H1 (cell line): ENCODE measurements around the gene TBC1D32. TPM values are rescaled to one million over a fixed set of nuclear protein-coding genes. Genes with fewer than 3 reads are reported as not detected.

ENCODE experiments used
- CTCF ChIA-PET: fragments of 300-600 bp; sonication (Branson Sonifier 250); formaldehyde crosslinking; loops from one replicate; lab custom pipeline; 2021; ENCODE audit not compliant: partially characterized antibody; lab: Charles Lee
- POLR2A ChIA-PET: fragments of 300-600 bp; sonication (Branson Sonifier 250); formaldehyde crosslinking; loops from one replicate; lab custom pipeline; 2021; ENCODE audit warnings: inconsistent platforms; ENCODE audit not compliant: partially characterized antibody; lab: Charles Lee
- DNase-seq, 2 experiments: peaks; one replicate each; pipeline versions ENCODE4 v3.0.0 to v3.0.0-alpha.2; 2010 to 2022; ENCODE audit warnings: low spot score in 2 of 2, low read depth in 1 of 2, mixed read lengths in 1 of 2
- FAIRE-seq: peaks from 2 replicates; lab custom pipeline; 2011; peaks lifted over from hg19 to GRCh38; lab: Jason Lieb, UNC
- H2AFZ ChIP-seq: 2 replicates; pipeline ENCODE4 v1.8.1; 2012; ENCODE audit warnings: low read length, inconsistent platforms
- H2AK5ac ChIP-seq: 2 replicates; pipeline ENCODE4 v1.6.1; 2013; ENCODE audit warnings: low read depth, low read length
- H2BK120ac ChIP-seq: replicated peaks from 2 replicates; pipeline ENCODE3; 2013; ENCODE audit warnings: low read depth, low read length, inconsistent platforms
- H2BK12ac ChIP-seq: 2 replicates; pipeline ENCODE4 v1.6.1; 2013; ENCODE audit warnings: low read depth, low read length
- H2BK15ac ChIP-seq: 2 replicates; pipeline ENCODE4 v1.6.1; 2013; ENCODE audit warnings: low read length
- H2BK20ac ChIP-seq: 2 replicates; pipeline ENCODE4 v1.6.1; 2013; ENCODE audit warnings: low read length
- H2BK5ac ChIP-seq: 2 replicates; pipeline ENCODE4 v1.6.1; 2013; ENCODE audit warnings: low read depth, low read length
- H3K14ac ChIP-seq: 2 replicates; pipeline ENCODE4 v1.6.1; 2013; ENCODE audit warnings: inconsistent platforms; ENCODE audit not compliant: insufficient read length
- H3K18ac ChIP-seq: 2 replicates; pipeline ENCODE4 v1.6.1; 2013; ENCODE audit warnings: low read length; ENCODE audit errors: extremely low read depth
- H3K23ac ChIP-seq: 2 replicates; pipeline ENCODE4 v1.6.1; 2013; ENCODE audit warnings: inconsistent platforms; ENCODE audit not compliant: insufficient read length
- H3K23me2 ChIP-seq: 2 replicates; pipeline ENCODE4 v1.6.1; 2013; ENCODE audit warnings: low read depth, low read length
- H3K27ac ChIP-seq: 2 replicates; pipeline ENCODE4 v1.6.1; 2011; ENCODE audit warnings: low read depth, low read length, inconsistent platforms
- H3K27me3 ChIP-seq, 4 experiments: replicated peaks in 1 of 4; 1 replicate in 1 of 4; 2 replicates in 3 of 4; pipeline versions ENCODE4 v1.6.1 to v1.8.1; 2011 to 2013; ENCODE audit warnings: low read length in 3 of 4, mild to moderate bottlenecking in 3 of 4, inconsistent platforms in 2 of 4, mixed read lengths in 2 of 4, moderate library complexity in 1 of 4; ENCODE audit not compliant: control insufficient read depth in 3 of 4, insufficient read depth in 3 of 4; ENCODE audit errors: extremely low read depth in 1 of 4
- H3K36me3 ChIP-seq, 4 experiments: 2 replicates each; pipeline versions ENCODE4 v1.6.1 to v1.8.1; 2011 to 2013; ENCODE audit warnings: mild to moderate bottlenecking in 4 of 4, low read length in 3 of 4, moderate library complexity in 2 of 4, control low read depth in 1 of 4, inconsistent platforms in 1 of 4; ENCODE audit not compliant: insufficient read depth in 4 of 4, control insufficient read depth in 2 of 4
- H3K4ac ChIP-seq: replicated peaks from 2 replicates; pipeline ENCODE3; 2013; ENCODE audit warnings: low read length, low read depth, mixed read lengths, inconsistent platforms; ENCODE audit not compliant: insufficient read length
- H3K4me1 ChIP-seq, 4 experiments: replicated peaks in 1 of 4; 1 replicate in 1 of 4; 2 replicates in 3 of 4; pipeline versions ENCODE4 v1.6.1 to v1.8.1; 2011 to 2013; ENCODE audit warnings: low read length in 3 of 4, inconsistent platforms in 2 of 4, mixed read lengths in 1 of 4; ENCODE audit not compliant: insufficient read depth in 4 of 4, control insufficient read depth in 3 of 4
- H3K4me2 ChIP-seq, 2 experiments: 2 replicates each; pipeline versions ENCODE4 v1.6.1 to v1.8.1; 2011 to 2013; ENCODE audit warnings: low read depth in 2 of 2, low read length in 2 of 2, control low read depth in 1 of 2, inconsistent platforms in 1 of 2, mild to moderate bottlenecking in 1 of 2; ENCODE audit not compliant: insufficient read depth in 1 of 2
- H3K4me3 ChIP-seq, 4 experiments: fragments of 200-600, 300-600 bp in 1 of 4; sonication (generic), shearing (Covaris generic), sonication (Bioruptor Twin) in 1 of 4; 2 replicates each; pipeline versions ENCODE4 v1.5.1 to v1.8.1; 2011 to 2016; ENCODE audit warnings: low read length in 4 of 4, low read depth in 3 of 4, control low read depth in 2 of 4, inconsistent platforms in 2 of 4, mild to moderate bottlenecking in 2 of 4, mixed read lengths in 1 of 4, moderate library complexity in 1 of 4; ENCODE audit not compliant: insufficient read depth in 2 of 4; ENCODE audit errors: extremely low read depth in 1 of 4
- H3K56ac ChIP-seq: replicated peaks from 2 replicates; pipeline ENCODE3; 2013; ENCODE audit warnings: low read depth, mild to moderate bottlenecking, mixed read lengths, low read length, inconsistent platforms; ENCODE audit not compliant: insufficient read length
- H3K79me1 ChIP-seq: 2 replicates; pipeline ENCODE4 v1.6.1; 2013; ENCODE audit warnings: low read depth, low read length, control low read depth
- H3K79me2 ChIP-seq, 2 experiments: 2 replicates each; pipeline versions ENCODE4 v1.6.1 to v1.8.1; 2012 to 2013; ENCODE audit warnings: low read length in 2 of 2, mild to moderate bottlenecking in 2 of 2, inconsistent platforms in 1 of 2; ENCODE audit not compliant: insufficient read depth in 2 of 2, control insufficient read depth in 1 of 2
- H3K9ac ChIP-seq, 4 experiments: replicated peaks in 1 of 4; 1 replicate in 1 of 4; 2 replicates in 3 of 4; pipeline versions ENCODE4 v1.6.1 to v1.8.1; 2011 to 2013; ENCODE audit warnings: low read depth in 3 of 4, low read length in 3 of 4, control low read depth in 2 of 4, mild to moderate bottlenecking in 2 of 4, moderate library complexity in 2 of 4, inconsistent platforms in 1 of 4; ENCODE audit errors: extremely low read depth in 1 of 4
- H3K9me3 ChIP-seq, 2 experiments: 2 replicates each; pipeline versions ENCODE4 v1.6.1 to v1.8.1; 2012 to 2013; ENCODE audit warnings: mild to moderate bottlenecking in 2 of 2, moderate library complexity in 2 of 2, control low read depth in 1 of 2, inconsistent platforms in 1 of 2, low read depth in 1 of 2, low read length in 1 of 2, mixed read lengths in 1 of 2; ENCODE audit not compliant: insufficient read depth in 2 of 2
- H4K20me1 ChIP-seq, 2 experiments: replicated peaks in 1 of 2; 2 replicates each; pipeline versions ENCODE3 to v1.8.1; 2011 to 2013; ENCODE audit warnings: inconsistent platforms in 2 of 2, low read length in 2 of 2, mild to moderate bottlenecking in 1 of 2; ENCODE audit not compliant: insufficient read depth in 2 of 2, control insufficient read depth in 1 of 2
- H4K5ac ChIP-seq: 2 replicates; pipeline ENCODE4 v1.6.1; 2013; ENCODE audit warnings: low read length, low read depth, mixed read lengths, inconsistent platforms; ENCODE audit not compliant: insufficient read length
- H4K8ac ChIP-seq: 2 replicates; pipeline ENCODE4 v1.8.0; 2013; ENCODE audit warnings: mild to moderate bottlenecking, moderate library complexity, low read length, inconsistent platforms; ENCODE audit not compliant: insufficient read depth; ENCODE audit errors: extremely low read depth
- H4K91ac ChIP-seq: replicated peaks from 2 replicates; pipeline ENCODE3; 2013; ENCODE audit warnings: low read length, mixed read lengths, inconsistent platforms; ENCODE audit not compliant: insufficient read length
- RXRA ChIP-seq: IDR thresholded peaks from 2 replicates; pipeline ENCODE4 v1.6.1; 2011; ENCODE audit warnings: low read depth, mild to moderate bottlenecking, low read length, moderate library complexity; ENCODE audit not compliant: insufficient read depth
- SIN3A ChIP-seq, 2 experiments: IDR thresholded peaks in 1 of 2; conservative IDR thresholded peaks in 1 of 2; 2 replicates each; pipeline ENCODE4 v1.6.1; 2011 to 2012; ENCODE audit warnings: low read length in 2 of 2, improper control_type of control experiment in 1 of 2, low read depth in 1 of 2, mild to moderate bottlenecking in 1 of 2
- SUZ12 ChIP-seq: fragments of 200-600 bp; sonication (generic); IDR thresholded peaks from 2 replicates; pipeline ENCODE4 v1.6.1; 2012; ENCODE audit warnings: mild to moderate bottlenecking, inconsistent platforms, low read length, moderate library complexity, mixed read lengths
- WGBS, 2 experiments: shearing (Covaris generic) in 1 of 2; methylation state at CpG; one replicate each; pipeline versions ENCODE4 v1.1.6 to v1.1.7; 2013 to 2015; ENCODE audit warnings: low lambda C conversion rate in 2 of 2, mixed read lengths in 2 of 2, inconsistent platforms in 1 of 2, low coverage in 1 of 2, missing lambda C conversion rate in 1 of 2; ENCODE audit not compliant: insufficient replicate concordance in 2 of 2, insufficient coverage in 1 of 2, insufficient read length in 1 of 2; ENCODE audit errors: extremely low coverage in 1 of 2, missing lambda C conversion rate in 1 of 2; 5-methylcytosine and 5-hydroxymethylcytosine counted together
- polyA plus RNA-seq, 7 experiments: library from polyadenylated mRNA; depleted of rRNA in 3 of 7; stranded (reverse) in 5 of 7; unstranded in 2 of 7; fragments of >200 nt in 5 of 7; fragments of 200-250 nt in 2 of 7; gene quantifications; 1 replicate in 5 of 7; 2 replicates in 1 of 7; 4 replicates in 1 of 7; pipeline versions ENCODE4 v1.2.1 to v1.2.3, GENCODE V29; 2011 to 2013; ENCODE audit warnings: missing spikeins in 2 of 7, mixed read lengths in 2 of 7
- total RNA-seq: library from RNA; stranded (reverse); fragmentation: NEBNext Ultra II Directional; extraction: Animal tissue kit (Norgen Biotek cat#: 25700); gene quantifications from 2 replicates; pipeline ENCODE4 v1.2.1, GENCODE V29; 2021
- TF ChIP-seq, protein P1 (sequence below): IDR thresholded peaks from 2 replicates; pipeline ENCODE4 v1.6.1; 2012; ENCODE audit warnings: inconsistent platforms

The TBC1D32 gene
- total and polyA plus RNA-seq, 2 of the 8 experiments (the other 6 are each of a cell fraction or from before 2014, with no cell fraction given): 5.3 to 7.1 TPM

DNA sequence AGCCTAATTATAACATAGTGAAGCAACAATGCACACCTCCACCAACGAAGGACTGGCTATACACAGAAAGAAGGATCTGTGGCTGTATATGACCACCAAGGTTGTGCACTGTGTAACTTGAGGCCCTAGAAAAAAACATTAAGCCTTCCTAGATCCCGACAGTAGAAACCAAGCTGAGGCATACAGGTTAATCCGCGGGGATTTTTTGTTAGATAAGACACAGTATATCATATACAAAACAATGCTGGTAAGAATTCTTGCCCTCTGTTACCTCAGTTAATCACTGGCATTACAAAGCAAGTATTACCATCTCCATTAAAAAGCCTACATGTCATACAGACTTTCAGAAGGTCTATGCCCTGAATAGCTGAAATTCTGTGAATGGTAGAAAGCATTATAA, 228.8 kb downstream of the TBC1D32 start:
- H3K23ac ChIP-seq: no peak overlapping the region
- H3K4me1 ChIP-seq: peaks cover 0 to 5% (median 0%) of the 10 kb centered on the region in 4 experiments; a peak in 2 of 7 replicates
- no peak overlapping the region for H2BK20ac ChIP-seq
- no peaks in the 10 kb centered on the region for H4K20me1 ChIP-seq
- no peak overlapping the region for H2AFZ ChIP-seq
- H3K14ac ChIP-seq: no peak overlapping the region
- peak overlapping the region; percentile 38 to 39; a peak in 3 of 4 replicates for H3K4me2 ChIP-seq
- ChIA-PET POLR2A (no interaction called here), CTCF (no interaction called here)
- H3K79me1 ChIP-seq: no peaks in the 10 kb centered on the region
- H3K79me2 ChIP-seq: no peaks in the 10 kb centered on the region
- FAIRE-seq: no peak
- H3K27me3 ChIP-seq: no peaks in the 10 kb centered on the region
- H3K9me3 ChIP-seq: no peaks in the 10 kb centered on the region
- no peak overlapping the region for H3K4ac ChIP-seq
- no peak overlapping the region for H3K9ac ChIP-seq
- H2BK120ac ChIP-seq: no peak overlapping the region
- H4K91ac ChIP-seq: no peak overlapping the region
- H4K8ac ChIP-seq: no peak overlapping the region
- H4K5ac ChIP-seq: no peak overlapping the region
- DNase-seq: no peak
- no peaks in the 10 kb centered on the region for H3K23me2 ChIP-seq
- no peak overlapping the region for H2BK5ac ChIP-seq
- H3K4me3 ChIP-seq: peak overlapping the region in 1 of 4 experiments; percentile 18; a peak in 1 of 8 replicates
- H3K36me3 ChIP-seq: no peaks in the 10 kb centered on the region
- H2AK5ac ChIP-seq: no peak overlapping the region
- no peak overlapping the region for H2BK12ac ChIP-seq
- no peak overlapping the region for H3K18ac ChIP-seq
- TF ChIP-seq SUZ12 (no peak), RXRA (no peak), SIN3A (conservative IDR thresholded peaks at IDR 0.05 in 1 of 2, IDR thresholded peaks at IDR 0.05 in 1 of 2; ENCODE audit: low read depth in 1 of 2, low read length in 2 of 2) (no peak)
- TF ChIP-seq, protein P1, sequence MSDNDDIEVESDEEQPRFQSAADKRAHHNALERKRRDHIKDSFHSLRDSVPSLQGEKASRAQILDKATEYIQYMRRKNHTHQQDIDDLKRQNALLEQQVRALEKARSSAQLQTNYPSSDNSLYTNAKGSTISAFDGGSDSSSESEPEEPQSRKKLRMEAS: no peak
- 12% methylated on average over 4 of the region's 4 CpGs; no CpG with 5 or more reads in 1 of the 2 experiments for WGBS, 2 experiments
- H3K56ac ChIP-seq: no peak overlapping the region
- no peak overlapping the region for H3K27ac ChIP-seq
- no peak overlapping the region for H2BK15ac ChIP-seq
